HuH-7.5 (cell line): ENCODE data around the gene PRKCE.

Experiments
- DNase-seq: peaks from one replicate; pipeline ENCODE4 v3.0.0; 2011; ENCODE audit warnings: low spot score

The PRKCE gene

GRCh38 chr2:45813003-45813941, 161.8 kb downstream of the PRKCE start:
- DNase-seq: no peak

GRCh38 chr2:45814488-45814887, 163.0 kb downstream of the PRKCE start:
- DNase-seq: no peak

GRCh38 chr2:45814951-45815621, 163.6 kb downstream of the PRKCE start:
- no peak for DNase-seq

- DNase-seq: no peak
Measured at GRCh38 chr2:45816272-45816671, 164.8 kb downstream of the PRKCE start.

- no peak for DNase-seq
Measured at GRCh38 chr2:45818591-45818990, 167.1 kb downstream of the PRKCE start.

- no peak for DNase-seq
Measured at GRCh38 chr2:45820048-45820447, 168.6 kb downstream of the PRKCE start.

- peak; percentile 49 for DNase-seq
Measured at GRCh38 chr2:45821558-45822271, 170.2 kb downstream of the PRKCE start.

- peak; percentile 19 for DNase-seq
Measured at GRCh38 chr2:45822272-45822630, 170.8 kb downstream of the PRKCE start.

- no peak for DNase-seq
Measured at GRCh38 chr2:45823723-45824206, 172.3 kb downstream of the PRKCE start.

GRCh38 chr2:45825001-45825651, 173.7 kb downstream of the PRKCE start:
- no peak for DNase-seq

GRCh38 chr2:45826460-45826859, 175.0 kb downstream of the PRKCE start:
- no peak for DNase-seq

GRCh38 chr2:45826884-45827635, 175.6 kb downstream of the PRKCE start:
- no peak for DNase-seq

- no peak for DNase-seq
Measured at GRCh38 chr2:45830322-45830721, 178.8 kb downstream of the PRKCE start.

GRCh38 chr2:45833301-45833967, 182.0 kb downstream of the PRKCE start:
- DNase-seq: no peak

- DNase-seq: no peak
Measured at GRCh38 chr2:45833968-45834344, 182.5 kb downstream of the PRKCE start.

GRCh38 chr2:45834372-45834771, 182.9 kb downstream of the PRKCE start:
- no peak for DNase-seq

- DNase-seq: no peak
Measured at GRCh38 chr2:45834858-45835257, 183.4 kb downstream of the PRKCE start.

GRCh38 chr2:45836316-45836715, 184.8 kb downstream of the PRKCE start:
- DNase-seq: no peak

- no peak for DNase-seq
Measured at GRCh38 chr2:45836740-45837139, 185.3 kb downstream of the PRKCE start.

GRCh38 chr2:45837812-45838341, 186.4 kb downstream of the PRKCE start:
- no peak for DNase-seq
